Stimulated activated CD8-positive, alpha-beta memory T cell treated with anti-CD3 and anti-CD28 coated beads, Interleukin-4, amount 100 ng/mL, for 48 hours (primary cell): ENCODE measurements around the gene CUTA.
"Not testable (repeated sequence)": the region's sequence is repeated elsewhere in the genome, so short reads cannot be mapped to it uniquely, and the experiment has no call there.

ENCODE experiments used
- DNase-seq: peaks from one replicate; pipeline ENCODE4 v3.0.0-alpha.2; 2020

Gene CUTA

GRCh38 chr6:33398601-33399000 lies 19.3 kb downstream of the CUTA start:
- DNase-seq = not testable (repeated sequence)

- no peak for DNase-seq
Measured at GRCh38 chr6:33397541-33397940, 20.4 kb downstream of the CUTA start.

GRCh38 chr6:33392979-33393378 lies 24.9 kb downstream of the CUTA start:
- DNase-seq = no peak

- no peak for DNase-seq
Measured at GRCh38 chr6:33392595-33392948, 25.3 kb downstream of the CUTA start.

GRCh38 chr6:33391922-33392594 lies 25.8 kb downstream of the CUTA start:
- DNase-seq = peak; percentile 73

- DNase-seq = peak; percentile 99
Measured at GRCh38 chr6:33391278-33391921, 26.5 kb downstream of the CUTA start, which contains the start of gene KIFC1. Gene KIFC1, plus strand, starts transcription at chr6:33391823. Its CDS starts 163 bp downstream, at chr6:33391986.

GRCh38 chr6:33390767-33391277 lies 27.1 kb downstream of the CUTA start:
- no peak for DNase-seq

- DNase-seq = no peak
Measured at GRCh38 chr6:33390173-33390572, 27.7 kb downstream of the CUTA start.

GRCh38 chr6:33384581-33385020 lies 33.3 kb downstream of the CUTA start:
- no peak for DNase-seq

- no peak for DNase-seq
Measured at GRCh38 chr6:33383427-33384185, 34.3 kb downstream of the CUTA start.

- DNase-seq = no peak
Measured at GRCh38 chr6:33380272-33380981, 37.5 kb downstream of the CUTA start.

GRCh38 chr6:33379184-33379583 lies 38.7 kb downstream of the CUTA start:
- not testable (repeated sequence) for DNase-seq

- no peak for DNase-seq
Measured at GRCh38 chr6:33377171-33377570, 40.7 kb downstream of the CUTA start.

GRCh38 chr6:33375143-33375671 lies 42.7 kb downstream of the CUTA start:
- DNase-seq = no peak

GRCh38 chr6:33373960-33374910 lies 43.7 kb downstream of the CUTA start:
- DNase-seq = no peak

GRCh38 chr6:33372526-33373123 lies 45.3 kb downstream of the CUTA start:
- no peak for DNase-seq

- DNase-seq = not testable (repeated sequence)
Measured at GRCh38 chr6:33371901-33372300, 46.0 kb downstream of the CUTA start.

- not testable (repeated sequence) for DNase-seq
Measured at GRCh38 chr6:33367715-33368025, 50.2 kb downstream of the CUTA start.

GRCh38 chr6:33367009-33367714 lies 50.7 kb downstream of the CUTA start:
- no peak for DNase-seq
